Mesodermal cell (in vitro differentiated cells): ENCODE results near the gene CTIF. TPM values are rescaled to one million over a fixed set of nuclear protein-coding genes. Genes with fewer than 3 reads are reported as not detected.
"Not testable (repeated sequence)": the region's sequence is repeated elsewhere in the genome, so short reads cannot be mapped to it uniquely, and the experiment has no call there.

Experiments used
- H3K27ac ChIP-seq: 2 replicates; pipeline ENCODE4 v1.7.0; 2013; ENCODE audit warnings: mild to moderate bottlenecking, low read depth, low read length, moderate library complexity; ENCODE audit not compliant: severe bottlenecking
- H3K36me3 ChIP-seq: 2 replicates; pipeline ENCODE4 v1.7.1; 2013; ENCODE audit warnings: mild to moderate bottlenecking, low read length, moderate library complexity; ENCODE audit not compliant: control insufficient read depth, insufficient read depth
- H3K4me1 ChIP-seq: one replicate; pipeline ENCODE4 v1.7.1; 2013; ENCODE audit warnings: mild to moderate bottlenecking, low read length; ENCODE audit not compliant: insufficient read depth, control insufficient read depth, poor library complexity, severe bottlenecking
- H3K4me3 ChIP-seq: 2 replicates; pipeline ENCODE4 v1.7.0; 2013; ENCODE audit warnings: low read length, control low read depth, mild to moderate bottlenecking; ENCODE audit not compliant: insufficient read depth, poor library complexity, severe bottlenecking; ENCODE audit errors: extremely low read depth
- H3K9me3 ChIP-seq: 2 replicates; pipeline ENCODE4 v1.7.1; 2013; ENCODE audit warnings: mild to moderate bottlenecking, low read length, moderate library complexity; ENCODE audit not compliant: control insufficient read depth
- WGBS, 2 experiments: methylation state at CpG; one replicate each; pipeline ENCODE4 v1.1.5; 2013; ENCODE audit warnings: missing lambda C conversion rate in 2 of 2; ENCODE audit not compliant: insufficient coverage in 2 of 2; 5-methylcytosine and 5-hydroxymethylcytosine counted together
- polyA plus RNA-seq, 2 experiments: library from polyadenylated mRNA; stranded (reverse); fragments of 50-300 nt; gene quantifications; one replicate each; pipeline ENCODE4 v1.2.3, GENCODE V29; 2013

CTIF gene
- 29.8 TPM for polyA plus RNA-seq (2013, experiment 1 of 2)
- 26.5 TPM for polyA plus RNA-seq (2013, experiment 2 of 2)

- Histone ChIP-seq H3K4me1 (peaks cover 26% of the 10 kb centered on the region), H3K4me3 (peak within 1 kb of the TSS; percentile 84), H3K36me3 (no peaks in the 10 kb centered on the region), H3K9me3 (no peaks in the 10 kb centered on the region), H3K27ac (peak within 1 kb of the TSS; percentile 79)
- WGBS, 2 experiments, result 0 to 2% methylated on average over 29 to 38 of the region's 54 CpGs
Measured at GRCh38 chr18:48538531-48539405, at the start of gene CTIF. Gene CTIF, plus strand, starts transcription at chr18:48539031. Its CDS starts 80,535 bp downstream, at chr18:48619566.

- peaks cover 9% of the 10 kb centered on the region for H3K9me3 ChIP-seq
- WGBS, 2 experiments, result 67 to 100% methylated on average over 1 to 2 of the region's 2 CpGs
- H3K27ac ChIP-seq, result peak overlapping the region; percentile 3
Measured at GRCh38 chr18:48490641-48491293, 48.1 kb upstream of the CTIF start.

GRCh38 chr18:48492880-48493279 is 46.0 kb upstream of the CTIF start:
- 97 to 100% methylated on average over 2 to 4 of the region's 8 CpGs for WGBS, 2 experiments
- Histone ChIP-seq H3K27ac (no peak overlapping the region), H3K36me3 (no peaks in the 10 kb centered on the region), H3K4me1 (peaks cover 5% of the 10 kb centered on the region), H3K9me3 (peaks cover 11% of the 10 kb centered on the region), H3K4me3 (no peak overlapping the region)

More at GRCh38 chr18:48490641-48491293, 48.1 kb upstream of the CTIF start:
- Histone ChIP-seq H3K36me3 (no peaks in the 10 kb centered on the region), H3K4me1 (peaks cover 15% of the 10 kb centered on the region), H3K4me3 (no peak overlapping the region)

- peak overlapping the region; percentile 58 for H3K27ac ChIP-seq
- no peaks in the 10 kb centered on the region for H3K36me3 ChIP-seq
- no peaks in the 10 kb centered on the region for H3K4me1 ChIP-seq
- H3K9me3 ChIP-seq, result peaks cover 11% of the 10 kb centered on the region
- no CpG with 5 or more reads among the region's 2 CpGs for WGBS, 2 experiments
- no peak overlapping the region for H3K4me3 ChIP-seq
Measured at GRCh38 chr18:48493434-48494230, 45.2 kb upstream of the CTIF start.

GRCh38 chr18:48497863-48498262 is 41.0 kb upstream of the CTIF start:
- Histone ChIP-seq H3K27ac (no peak overlapping the region), H3K4me3 (no peak overlapping the region), H3K4me1 (no peaks in the 10 kb centered on the region), H3K9me3 (peaks cover 4% of the 10 kb centered on the region), H3K36me3 (no peaks in the 10 kb centered on the region)

- peaks cover 9% of the 10 kb centered on the region for H3K9me3 ChIP-seq
- H3K4me1 ChIP-seq, result no peaks in the 10 kb centered on the region
- H3K27ac ChIP-seq, result no peak overlapping the region
- no peaks in the 10 kb centered on the region for H3K36me3 ChIP-seq
- no peak overlapping the region for H3K4me3 ChIP-seq
Measured at GRCh38 chr18:48500517-48500916, 38.3 kb upstream of the CTIF start.

- Histone ChIP-seq H3K4me1 (no peaks in the 10 kb centered on the region), H3K36me3 (no peaks in the 10 kb centered on the region), H3K4me3 (no peak overlapping the region), H3K27ac (no peak overlapping the region), H3K9me3 (peaks cover 13% of the 10 kb centered on the region)
- 90 to 94% methylated on average over 2 of the region's 4 CpGs for WGBS, 2 experiments
Measured at GRCh38 chr18:48502906-48503305, 35.9 kb upstream of the CTIF start.

- no peaks in the 10 kb centered on the region for H3K4me1 ChIP-seq
- no peak overlapping the region for H3K27ac ChIP-seq
- peaks cover 14% of the 10 kb centered on the region for H3K9me3 ChIP-seq
- no peak overlapping the region for H3K4me3 ChIP-seq
- no peaks in the 10 kb centered on the region for H3K36me3 ChIP-seq
Measured at GRCh38 chr18:48504819-48505218, 34.0 kb upstream of the CTIF start.

GRCh38 chr18:48506983-48507568 is 31.8 kb upstream of the CTIF start:
- WGBS, 2 experiments, result no CpG with 5 or more reads among the region's 1 CpG
- H3K4me3 ChIP-seq, H3K27ac ChIP-seq, H3K36me3 ChIP-seq, H3K4me1 ChIP-seq: not testable (repeated sequence)
- peaks cover 14% of the 10 kb centered on the region for H3K9me3 ChIP-seq

GRCh38 chr18:48512498-48512897 is 26.3 kb upstream of the CTIF start:
- no CpG with 5 or more reads among the region's 4 CpGs for WGBS, 2 experiments
- not testable (repeated sequence) for H3K4me1 ChIP-seq

More at GRCh38 chr18:48512498-48512897, 26.3 kb upstream of the CTIF start:
- not testable (repeated sequence) for H3K4me3 ChIP-seq, H3K9me3 ChIP-seq, H3K27ac ChIP-seq, H3K36me3 ChIP-seq
